H1 (cell line): ENCODE measurements around the gene EXOC6.
A peak's percentile ranks its signal among the peaks of the same experiment; 100 is the strongest.

Experiments
- CTCF ChIP-seq, 3 experiments: IDR thresholded peaks; 1 replicate in 2 of 3; 2 replicates in 1 of 3; pipeline versions ENCODE4 v1.5.1 to v1.6.1; 2011; ENCODE audit warnings: low read length in 3 of 3, mild to moderate bottlenecking in 3 of 3, inconsistent platforms in 2 of 3, low read depth in 1 of 3, moderate library complexity in 1 of 3; ENCODE audit not compliant: insufficient read depth in 1 of 3; ENCODE audit errors: control extremely low read depth in 1 of 3
- EZH2 ChIP-seq: fragments of 200-600 bp; sonication (generic); IDR thresholded peaks from 2 replicates; pipeline ENCODE4 v1.7.1; 2012; ENCODE audit warnings: low read depth, mild to moderate bottlenecking, moderate library complexity, low read length, inconsistent platforms; ENCODE audit not compliant: severe bottlenecking
- RAD21 ChIP-seq, 2 experiments: IDR thresholded peaks in 1 of 2; conservative IDR thresholded peaks in 1 of 2; 2 replicates each; pipeline ENCODE4 v1.6.1; 2011; ENCODE audit warnings: low read depth in 2 of 2, low read length in 2 of 2, improper control_type of control experiment in 1 of 2, inconsistent platforms in 1 of 2, mild to moderate bottlenecking in 1 of 2, moderate library complexity in 1 of 2
- TCF12 ChIP-seq: IDR thresholded peaks from 2 replicates; pipeline ENCODE4 v1.6.1; 2011; ENCODE audit warnings: low read depth, mild to moderate bottlenecking, low read length

GRCh38 chr10:93072713-93073538 is 224.6 kb downstream of the EXOC6 start:
- TF ChIP-seq EZH2 (peak; percentile 70), RAD21 (IDR thresholded peaks at IDR 0.05 in 1 of 2, conservative IDR thresholded peaks at IDR 0.05 in 1 of 2; ENCODE audit: low read depth in 2 of 2, low read length in 2 of 2) (no peak), TCF12 (no peak), CTCF (IDR thresholded peaks at IDR 0.05; ENCODE audit: control extremely low read depth in 1 of 3, insufficient read depth in 1 of 3, low read depth in 1 of 3, low read length in 3 of 3) (no peak)
